GM12873 (cell line): ENCODE data around the gene RRAGD.

Experiments
- CTCF ChIP-seq: IDR thresholded peaks from 2 replicates; pipeline ENCODE4 v1.5.1; 2012; ENCODE audit warnings: low read depth, mild to moderate bottlenecking, moderate library complexity, low read length, control low read depth; ENCODE audit not compliant: insufficient read depth; ENCODE audit errors: missing control alignments

Gene RRAGD

GRCh38 chr6:89372506-89372901 lies 39.6 kb downstream of the RRAGD start:
- no peak for TF ChIP-seq CTCF

GRCh38 chr6:89371849-89372505 lies 40.1 kb downstream of the RRAGD start:
- TF ChIP-seq CTCF: peak; percentile 99

GRCh38 chr6:89368999-89369398 lies 43.1 kb downstream of the RRAGD start:
- peak; percentile 21 for TF ChIP-seq CTCF

- TF ChIP-seq CTCF: peak; percentile 81
These were observed 44.0 kb downstream of the RRAGD start for GRCh38 chr6:89368107-89368506.

GRCh38 chr6:89364586-89364985 lies 47.5 kb downstream of the RRAGD start:
- TF ChIP-seq CTCF: no peak

- TF ChIP-seq CTCF: no peak
These were observed 50.9 kb downstream of the RRAGD start for GRCh38 chr6:89361171-89361570.

GRCh38 chr6:89360415-89360999 lies 51.6 kb downstream of the RRAGD start:
- TF ChIP-seq CTCF: no peak
